GM12865 (cell line): Measurements from ENCODE around the gene PLEKHG2.
"Not testable (repeated sequence)": the region's sequence is repeated elsewhere in the genome, so short reads cannot be mapped to it uniquely, and the experiment has no call there.

ENCODE experiments used
- DNase-seq: peaks from one replicate; pipeline ENCODE4 v3.0.0; 2010; ENCODE audit warnings: low read depth
- H3K4me3 ChIP-seq: 2 replicates; pipeline ENCODE4 v1.5.1; 2011; ENCODE audit warnings: mild to moderate bottlenecking, low read depth, low read length, control low read depth
- CTCF ChIP-seq: IDR thresholded peaks from 2 replicates; pipeline ENCODE4 v1.5.1; 2011; ENCODE audit warnings: low read length, control low read depth, low read depth, inconsistent platforms; ENCODE audit not compliant: insufficient read depth; ENCODE audit errors: missing control alignments

The PLEKHG2 gene

DNA sequence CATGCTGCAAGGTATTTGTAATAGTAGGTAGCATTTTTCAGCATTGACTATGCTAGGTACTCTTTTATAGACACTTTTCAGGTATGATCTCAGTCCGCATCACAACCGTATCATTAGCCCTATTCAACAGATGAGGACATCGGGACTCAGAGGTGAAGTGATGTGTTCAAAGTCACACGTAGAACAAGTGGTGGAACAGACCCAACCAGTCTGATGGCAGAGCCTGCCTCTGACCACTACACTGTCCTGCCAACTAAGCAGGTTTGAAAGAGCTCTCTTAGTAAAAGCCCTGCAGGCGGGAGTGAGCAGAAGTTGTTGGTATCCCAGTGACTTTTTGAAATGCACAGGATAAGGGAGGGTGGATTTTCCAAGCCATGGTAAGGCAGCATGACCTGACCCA lies 41.7 kb upstream of the PLEKHG2 start:
- TF ChIP-seq CTCF: no peak
- no peak for DNase-seq
- no peak overlapping the region for H3K4me3 ChIP-seq

DNA sequence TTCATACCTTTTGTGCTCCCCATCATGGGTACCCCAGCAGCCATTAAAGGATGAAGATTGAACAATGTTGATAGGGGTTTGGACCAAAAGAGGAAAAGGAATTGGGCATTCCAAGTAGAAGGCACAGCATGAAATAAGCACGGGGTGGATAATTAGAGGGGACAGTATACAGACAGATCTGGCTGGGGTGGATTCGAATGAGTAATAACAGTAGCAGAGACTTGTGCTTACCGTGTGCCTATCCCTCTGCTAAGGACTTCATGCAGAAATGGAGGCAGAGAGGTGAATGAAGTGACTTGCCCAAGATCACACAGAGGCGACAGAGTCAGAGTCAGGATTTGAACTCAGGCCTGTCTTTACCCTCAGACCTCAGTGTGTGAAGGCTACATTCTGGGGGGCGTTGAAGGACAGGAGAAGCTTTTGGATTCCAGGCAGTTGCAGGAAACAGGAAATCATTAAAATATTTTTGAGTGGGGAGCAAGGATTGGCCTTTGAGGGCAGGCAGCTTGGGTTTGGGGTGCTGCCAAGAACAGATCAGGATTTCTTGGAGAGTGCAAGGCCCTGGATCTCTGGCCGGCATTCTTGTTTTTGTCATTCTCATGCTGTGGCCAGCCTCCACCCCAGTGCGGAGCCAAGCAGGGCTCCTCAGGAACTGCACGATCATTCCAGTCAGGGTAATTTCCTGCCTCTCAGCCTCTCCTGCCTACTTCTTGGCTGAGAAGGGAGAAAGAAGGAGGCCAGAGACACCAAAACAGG lies 40.2 kb upstream of the PLEKHG2 start:
- H3K4me3 ChIP-seq: no peak overlapping the region
- DNase-seq: no peak
- no peak for TF ChIP-seq CTCF

GRCh38 chr19:39372941-39373340 lies 39.5 kb upstream of the PLEKHG2 start:
- DNase-seq: no peak
- TF ChIP-seq CTCF: no peak
- no peak overlapping the region for H3K4me3 ChIP-seq

- DNase-seq: no peak
- no peak for TF ChIP-seq CTCF
- no peak overlapping the region for H3K4me3 ChIP-seq
Measured at GRCh38 chr19:39375929-39376328, 36.5 kb upstream of the PLEKHG2 start.

GRCh38 chr19:39377373-39378362 lies 34.8 kb upstream of the PLEKHG2 start:
- DNase-seq: no peak
- no peak overlapping the region for H3K4me3 ChIP-seq
- TF ChIP-seq CTCF: no peak

DNA sequence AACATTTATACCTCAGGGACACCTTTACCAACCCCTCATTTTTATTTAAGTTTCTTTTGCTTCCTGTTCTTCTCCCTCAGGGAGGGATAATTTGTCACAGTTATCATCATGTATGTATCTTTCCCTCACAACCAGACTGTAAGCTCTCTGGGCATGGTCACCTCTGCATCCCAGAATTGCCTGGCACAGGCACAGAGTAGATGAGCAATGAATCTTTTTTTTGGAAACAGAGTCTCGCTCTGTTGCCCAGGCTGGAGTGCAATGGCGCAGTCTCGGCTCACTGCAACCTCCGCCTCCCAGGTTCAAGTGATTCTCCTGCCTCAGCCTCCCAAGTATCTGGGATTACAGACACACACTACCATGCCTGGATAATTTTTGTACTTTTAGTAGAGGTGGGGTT lies 33.1 kb upstream of the PLEKHG2 start:
- H3K4me3 ChIP-seq, DNase-seq: not testable (repeated sequence)

DNA sequence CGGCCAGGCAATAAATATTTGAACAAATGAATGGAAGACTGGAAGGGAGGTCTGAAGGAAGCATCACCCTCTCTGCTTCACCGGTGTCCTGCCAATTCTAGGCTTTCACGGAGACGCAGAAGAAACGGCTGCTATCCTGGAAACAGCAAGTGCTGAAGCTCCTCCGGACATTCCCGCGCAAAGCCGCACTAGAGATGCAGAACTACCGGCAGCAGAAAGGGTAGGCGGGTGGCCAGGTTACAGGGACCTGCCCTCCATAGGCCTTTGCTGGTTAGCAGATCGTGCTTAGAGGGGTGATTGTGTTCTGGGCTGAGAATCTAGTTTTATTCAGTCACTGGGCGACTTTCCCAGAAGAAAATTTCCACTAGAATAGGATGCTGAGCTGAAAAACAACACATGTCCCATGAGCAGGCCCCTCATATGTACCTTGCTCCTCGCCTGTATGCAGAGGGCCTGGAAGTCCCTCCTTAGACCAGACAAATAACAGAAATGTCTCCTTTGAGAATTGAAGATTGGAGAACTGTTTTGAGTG lies 32.5 kb upstream of the PLEKHG2 start:
- no peak for DNase-seq
- TF ChIP-seq CTCF: no peak

More for the DNA sequence above, 32.5 kb upstream of the PLEKHG2 start:
- no peak overlapping the region for H3K4me3 ChIP-seq
